ENCODE results near the gene RHBDL3.

DNA sequence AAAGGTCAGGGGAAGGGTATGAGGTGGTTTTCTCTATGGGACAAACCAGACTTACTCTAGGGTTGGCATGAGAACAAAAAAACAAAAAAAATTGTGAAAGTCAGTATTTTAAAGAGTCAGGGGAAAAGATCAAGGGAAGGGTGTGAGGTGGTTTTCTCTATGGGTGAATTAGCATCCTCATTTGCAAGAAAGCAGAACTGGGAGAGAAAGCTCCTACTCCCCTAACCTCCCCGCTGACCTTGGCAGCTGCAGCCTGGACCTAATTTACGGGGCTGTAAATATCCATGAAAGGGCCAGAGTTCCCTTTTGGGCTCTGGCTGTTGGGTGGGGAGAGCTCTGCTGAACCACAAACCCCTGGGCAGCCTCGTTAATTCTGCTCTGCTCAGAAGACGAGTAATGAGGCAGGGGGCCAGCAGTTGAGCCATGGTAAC, 10.6 kb downstream of the RHBDL3 start:
- no peak for TF ChIP-seq CTCF (IDR thresholded peaks at IDR 0.05)
- no peak for TF ChIP-seq POLR2A (IDR thresholded peaks at IDR 0.05)
- no peak for TF ChIP-seq EP300 (IDR thresholded peaks at IDR 0.05)
- TF ChIP-seq POLR2AphosphoS5 (IDR thresholded peaks at IDR 0.05): no peak
